ENCODE measurements around the gene DRAM2.
"Not testable (repeated sequence)": the region's sequence is repeated elsewhere in the genome, so short reads cannot be mapped to it uniquely, and the experiment has no call there.

DRAM2 gene

GRCh38 chr1:111141245-111142220, 1.6 kb upstream of the DRAM2 start:
- DNase-seq = no peak

- DNase-seq = no peak
These were observed 731 bp upstream of the DRAM2 start for GRCh38 chr1:111140680-111140967.

- DNase-seq = no peak
These were observed 453 bp downstream of the DRAM2 start for GRCh38 chr1:111139324-111139955.

GRCh38 chr1:111133866-111134265, 6.0 kb downstream of the DRAM2 start:
- DNase-seq = no peak

GRCh38 chr1:111131693-111132092, 8.2 kb downstream of the DRAM2 start:
- no peak for DNase-seq

- no peak for DNase-seq
These were observed 10.5 kb downstream of the DRAM2 start for GRCh38 chr1:111129376-111129775.

GRCh38 chr1:111127923-111128643, 11.8 kb downstream of the DRAM2 start:
- no peak for DNase-seq

GRCh38 chr1:111126354-111126753, 13.5 kb downstream of the DRAM2 start:
- DNase-seq = no peak

GRCh38 chr1:111116496-111116895, 23.4 kb downstream of the DRAM2 start:
- no peak for DNase-seq

GRCh38 chr1:111110197-111110899, 29.5 kb downstream of the DRAM2 start:
- DNase-seq = no peak

- DNase-seq = no peak
These were observed 34.9 kb downstream of the DRAM2 start for GRCh38 chr1:111104981-111105380.

- no peak for DNase-seq
These were observed 37.8 kb downstream of the DRAM2 start for GRCh38 chr1:111101854-111102642.

- no peak for DNase-seq
These were observed 40.6 kb downstream of the DRAM2 start for GRCh38 chr1:111099289-111099688.

- no peak for DNase-seq
These were observed 42.4 kb downstream of the DRAM2 start for GRCh38 chr1:111097356-111098099.

- DNase-seq = not testable (repeated sequence)
These were observed 44.5 kb downstream of the DRAM2 start for GRCh38 chr1:111095421-111095820.

GRCh38 chr1:111089638-111090037, 50.3 kb downstream of the DRAM2 start:
- DNase-seq = no peak

- no peak for DNase-seq
These were observed 54.2 kb downstream of the DRAM2 start for GRCh38 chr1:111085676-111086075.

GRCh38 chr1:111084999-111085398, 54.9 kb downstream of the DRAM2 start:
- no peak for DNase-seq

- no peak for DNase-seq
These were observed 57.3 kb downstream of the DRAM2 start for GRCh38 chr1:111082421-111083203.

GRCh38 chr1:111079329-111079728, 60.6 kb downstream of the DRAM2 start:
- DNase-seq = not testable (repeated sequence)

GRCh38 chr1:111077312-111077711, 62.6 kb downstream of the DRAM2 start:
- not testable (repeated sequence) for DNase-seq

Data from femur (tissue), 1 donor.